Aorta (tissue), 5 donors: Measurements from ENCODE around the gene PDCD7. TPM values are rescaled to one million over a fixed set of nuclear protein-coding genes. Genes with fewer than 3 reads are reported as not detected.

Source experiments
- ATAC-seq: fragments of 200-7000 bp; cut with Tn5 transposase; one replicate; pipeline ENCODE4 v1.9.1; 2022; ENCODE audit warnings: moderate library complexity; ENCODE audit not compliant: low FRiP score
- DNase-seq, 2 donors: peaks; one replicate each; pipeline ENCODE4 v3.0.0-alpha.2; 2020
- H3K27ac ChIP-seq, 2 donors: one replicate each; pipeline ENCODE4 v1.5.1; 2013; ENCODE audit warnings: low read length in 2 of 2, mild to moderate bottlenecking in 2 of 2, moderate library complexity in 2 of 2, control low read depth in 1 of 2, inconsistent platforms in 1 of 2, low read depth in 1 of 2
- H3K27me3 ChIP-seq, 2 donors: one replicate each; pipeline ENCODE4 v1.6.1; 2013; ENCODE audit warnings: control low read depth in 1 of 2, low read length in 1 of 2, mild to moderate bottlenecking in 1 of 2, moderate library complexity in 1 of 2; ENCODE audit not compliant: insufficient read depth in 2 of 2, control insufficient read depth in 1 of 2
- H3K36me3 ChIP-seq, 2 donors: one replicate each; pipeline ENCODE4 v1.6.1; 2013; ENCODE audit warnings: control low read depth in 1 of 2, low read length in 1 of 2, mild to moderate bottlenecking in 1 of 2; ENCODE audit not compliant: insufficient read depth in 2 of 2, control insufficient read depth in 1 of 2
- H3K4me1 ChIP-seq, 2 donors: one replicate each; pipeline ENCODE4 v1.6.1; 2013; ENCODE audit warnings: low read length in 2 of 2, control low read depth in 1 of 2, mild to moderate bottlenecking in 1 of 2, moderate library complexity in 1 of 2; ENCODE audit not compliant: insufficient read depth in 2 of 2, control insufficient read depth in 1 of 2
- H3K4me3 ChIP-seq, 2 donors: one replicate each; pipeline ENCODE4 v1.5.1; 2013; ENCODE audit warnings: low read length in 2 of 2, control low read depth in 1 of 2, mild to moderate bottlenecking in 1 of 2
- H3K9me3 ChIP-seq: one replicate; pipeline ENCODE4 v1.6.1; 2013; ENCODE audit warnings: mild to moderate bottlenecking, low read length; ENCODE audit not compliant: control insufficient read depth
- WGBS, 2 donors: extraction: QIAGEN DNeasy Blood & Tissue Kit; methylation state at CpG; one replicate each; pipeline ENCODE4 v1.1.7; 2013; 5-methylcytosine and 5-hydroxymethylcytosine counted together
- intact Hi-C, 2 donors: fragments of 100-400 bp; cut with DNase I; formaldehyde crosslinking; loops; one replicate each; pipeline versions ENCODE4 v1.14.2 to v1.15.0; 2022
- polyA plus RNA-seq, 2 donors: library from polyadenylated mRNA; stranded (reverse); fragments of 200-250 nt; gene quantifications; one replicate each; pipeline ENCODE4 v1.2.3, GENCODE V29; 2013
- total RNA-seq, 2 donors: library from RNA; stranded (reverse); fragmentation: NEBNext Ultra II Directional; extraction: Animal tissue kit (Norgen Biotek cat#: 25700); gene quantifications; one replicate each; pipeline ENCODE4 v1.2.1, GENCODE V29; 2021
- donor health status: healthy with polysubstance abuse.
- donor health status: Bipolar disorder and iron deficiency.
- donor health status: DM: no; HTN: no; CAD: no.
- donor health status: DM: no; HTN: no; CAD: no.
- donor health status: DM: yes; HTN: yes; CAD: no.

Gene PDCD7
- total and polyA plus RNA-seq, 4 donors: 11.1 to 34.0 (median 16.0) TPM

- peaks cover 2 to 6% of the 10 kb centered on the region in 2 donors for H3K4me1 ChIP-seq
- peak; percentile 73 to 76 for DNase-seq
- H3K36me3 ChIP-seq: no peaks in the 10 kb centered on the region
- no peak for ATAC-seq
- WGBS, 2 donors: 50 to 52% methylated on average over 8 of the region's 8 CpGs
- intact Hi-C loops: loop anchor here in 1 of 2 donors (2.0 kb wide), 1 partner anchor 18 kb away; the partner anchor contains the start of gene RASL12
- no peaks in the 10 kb centered on the region for H3K9me3 ChIP-seq
- H3K27ac ChIP-seq: peak overlapping the region; percentile 92 to 98
- H3K4me3 ChIP-seq: no peak overlapping the region
- no peaks in the 10 kb centered on the region for H3K27me3 ChIP-seq
These were observed 48.3 kb downstream of the PDCD7 start for GRCh38 chr15:65085207-65085753.

- Histone ChIP-seq H3K4me1 (peaks cover 2 to 6% of the 10 kb centered on the region in 2 donors), H3K27me3 (no peaks in the 10 kb centered on the region), H3K27ac (peak overlapping the region; percentile 92 to 98), H3K36me3 (no peaks in the 10 kb centered on the region), H3K9me3 (no peaks in the 10 kb centered on the region), H3K4me3 (no peak overlapping the region)
- intact Hi-C loops: loop anchor here in 1 of 2 donors (2.0 kb wide), 1 partner anchor 18 kb away; the partner anchor contains the start of gene RASL12
- ATAC-seq (no peak), DNase-seq (peak in 1 of 2 donors; percentile 77)
- WGBS, 2 donors: 71 to 78% methylated on average over 7 of the region's 7 CpGs
These were observed 49.0 kb downstream of the PDCD7 start for GRCh38 chr15:65084500-65085206.

GRCh38 chr15:65083262-65083701, 50.3 kb downstream of the PDCD7 start:
- 32 to 43% methylated on average over 7 of the region's 7 CpGs for WGBS, 2 donors
- H3K4me3 ChIP-seq: no peak overlapping the region

GRCh38 chr15:65082303-65082953, 51.2 kb downstream of the PDCD7 start:
- 7 to 8% methylated on average over 7 of the region's 7 CpGs for WGBS, 2 donors
- ATAC-seq (no peak), DNase-seq (no peak)
- Histone ChIP-seq H3K27ac (peak overlapping the region; percentile 29 to 62), H3K4me3 (no peak overlapping the region), H3K27me3 (no peaks in the 10 kb centered on the region), H3K4me1 (peaks cover 0 to 6% of the 10 kb centered on the region in 2 donors), H3K9me3 (no peaks in the 10 kb centered on the region), H3K36me3 (no peaks in the 10 kb centered on the region)
- intact Hi-C loops: no loop called here

More at GRCh38 chr15:65083262-65083701, 50.3 kb downstream of the PDCD7 start:
- no peaks in the 10 kb centered on the region for H3K9me3 ChIP-seq
- DNase-seq: peak in 1 of 2 donors; percentile 35
- H3K36me3 ChIP-seq: no peaks in the 10 kb centered on the region
- H3K4me1 ChIP-seq: peaks cover 0 to 6% of the 10 kb centered on the region in 2 donors
- ATAC-seq: no peak
- no peaks in the 10 kb centered on the region for H3K27me3 ChIP-seq
- H3K27ac ChIP-seq: peak overlapping the region; percentile 39 to 62
- intact Hi-C loops: no loop called here

GRCh38 chr15:65081758-65082157, 51.9 kb downstream of the PDCD7 start:
- H3K27me3 ChIP-seq: no peaks in the 10 kb centered on the region
- ATAC-seq (no peak), DNase-seq (no peak)
- 60 to 70% methylated on average over 5 of the region's 5 CpGs for WGBS, 2 donors
- H3K4me3 ChIP-seq: no peak overlapping the region
- H3K36me3 ChIP-seq: no peaks in the 10 kb centered on the region
- peak overlapping the region; percentile 2 to 62 for H3K27ac ChIP-seq
- H3K4me1 ChIP-seq: peaks cover 0 to 5% of the 10 kb centered on the region in 2 donors
- intact Hi-C loops: no loop called here
- no peaks in the 10 kb centered on the region for H3K9me3 ChIP-seq

GRCh38 chr15:65081270-65081669, 52.3 kb downstream of the PDCD7 start:
- H3K27ac ChIP-seq: peak overlapping the region; percentile 2 to 62
- intact Hi-C loops: no loop called here
- H3K9me3 ChIP-seq: no peaks in the 10 kb centered on the region
- peaks cover 0 to 4% of the 10 kb centered on the region in 2 donors for H3K4me1 ChIP-seq
- H3K36me3 ChIP-seq: no peaks in the 10 kb centered on the region
- no peak overlapping the region for H3K4me3 ChIP-seq
- no peak for DNase-seq
- no peak for ATAC-seq
- WGBS, 2 donors: 13 to 21% methylated on average over 6 of the region's 6 CpGs
- no peaks in the 10 kb centered on the region for H3K27me3 ChIP-seq

- H3K4me1 ChIP-seq: no peaks in the 10 kb centered on the region
- H3K9me3 ChIP-seq: no peaks in the 10 kb centered on the region
- no peak for DNase-seq
- 86 to 89% methylated on average over 5 of the region's 5 CpGs for WGBS, 2 donors
- intact Hi-C loops: no loop called here
- no peak overlapping the region for H3K4me3 ChIP-seq
- no peak overlapping the region for H3K27ac ChIP-seq
- no peaks in the 10 kb centered on the region for H3K36me3 ChIP-seq
- ATAC-seq: no peak
- no peaks in the 10 kb centered on the region for H3K27me3 ChIP-seq
These were observed 54.0 kb downstream of the PDCD7 start for GRCh38 chr15:65079580-65079979.

GRCh38 chr15:65077981-65078352, 55.6 kb downstream of the PDCD7 start:
- no peaks in the 10 kb centered on the region for H3K36me3 ChIP-seq
- H3K9me3 ChIP-seq: no peaks in the 10 kb centered on the region
- DNase-seq: peak; percentile 80 to 90
- peak; percentile 75 for ATAC-seq
- no peaks in the 10 kb centered on the region for H3K4me1 ChIP-seq
- H3K27ac ChIP-seq: no peak overlapping the region
- WGBS, 2 donors: 31 to 33% methylated on average over 24 of the region's 24 CpGs
- no peaks in the 10 kb centered on the region for H3K27me3 ChIP-seq
- intact Hi-C loops: no loop called here
- H3K4me3 ChIP-seq: no peak overlapping the region
